ENCODE measurements around the gene EDN3. TPM values are rescaled to one million over a fixed set of nuclear protein-coding genes. Genes with fewer than 3 reads are reported as not detected.

The EDN3 gene
- polyA plus RNA-seq, 1 donor (not counting 4 experiments of a cell fraction or from before 2014, with no cell fraction given), result not detected

- Histone ChIP-seq H3K4me2 (ENCODE audit: control insufficient read depth, extremely low read depth, insufficient read depth, low read depth, low read length) (no peak overlapping the region), H3K27ac (ENCODE audit: control insufficient read depth, insufficient read depth, low read length) (no peak overlapping the region), H3K4me3 (ENCODE audit: control insufficient read depth in 2 of 3, extremely low read depth in 1 of 3, insufficient read depth in 2 of 3, low read depth in 1 of 3, low read length in 3 of 3) (no peak overlapping the region), H4K20me1 (ENCODE audit: control insufficient read depth, extremely low read depth, insufficient read depth, low read length) (no peaks in the 10 kb centered on the region), H3K36me3 (ENCODE audit: control insufficient read depth in 2 of 2, extremely low read depth in 1 of 2, insufficient read depth in 2 of 2, low read length in 2 of 2) (no peaks in the 10 kb centered on the region), H3K9me3 (ENCODE audit: control insufficient read depth, low read depth, low read length) (no peaks in the 10 kb centered on the region), H3K79me2 (ENCODE audit: control insufficient read depth, insufficient read depth, low read length) (no peaks in the 10 kb centered on the region), H2AFZ (ENCODE audit: control insufficient read depth, low read length) (no peak overlapping the region), H3K9ac (ENCODE audit: control insufficient read depth, extremely low read depth, insufficient read depth, low read length) (no peak overlapping the region), H3K27me3 (ENCODE audit: control insufficient read depth, extremely low read depth, insufficient read depth, low read length) (no peaks in the 10 kb centered on the region), H3K9me1 (ENCODE audit: control insufficient read depth, extremely low read depth, insufficient read depth, low read length) (no peaks in the 10 kb centered on the region), H3K4me1 (ENCODE audit: control insufficient read depth, extremely low read depth, insufficient read depth, low read length) (no peaks in the 10 kb centered on the region)
- FAIRE-seq, result no peak
- DNase-seq (ENCODE audit: low read depth, low spot score), result no peak
- dilution Hi-C loops (cut with MboI; ENCODE audit: extremely low pct_ligation_motif_present, low sequenced_read_pairs), result no loop called here
- TF ChIP-seq EZH2 (IDR thresholded peaks at IDR 0.05; ENCODE audit: low read length), result no peak
- TF ChIP-seq, protein P1, sequence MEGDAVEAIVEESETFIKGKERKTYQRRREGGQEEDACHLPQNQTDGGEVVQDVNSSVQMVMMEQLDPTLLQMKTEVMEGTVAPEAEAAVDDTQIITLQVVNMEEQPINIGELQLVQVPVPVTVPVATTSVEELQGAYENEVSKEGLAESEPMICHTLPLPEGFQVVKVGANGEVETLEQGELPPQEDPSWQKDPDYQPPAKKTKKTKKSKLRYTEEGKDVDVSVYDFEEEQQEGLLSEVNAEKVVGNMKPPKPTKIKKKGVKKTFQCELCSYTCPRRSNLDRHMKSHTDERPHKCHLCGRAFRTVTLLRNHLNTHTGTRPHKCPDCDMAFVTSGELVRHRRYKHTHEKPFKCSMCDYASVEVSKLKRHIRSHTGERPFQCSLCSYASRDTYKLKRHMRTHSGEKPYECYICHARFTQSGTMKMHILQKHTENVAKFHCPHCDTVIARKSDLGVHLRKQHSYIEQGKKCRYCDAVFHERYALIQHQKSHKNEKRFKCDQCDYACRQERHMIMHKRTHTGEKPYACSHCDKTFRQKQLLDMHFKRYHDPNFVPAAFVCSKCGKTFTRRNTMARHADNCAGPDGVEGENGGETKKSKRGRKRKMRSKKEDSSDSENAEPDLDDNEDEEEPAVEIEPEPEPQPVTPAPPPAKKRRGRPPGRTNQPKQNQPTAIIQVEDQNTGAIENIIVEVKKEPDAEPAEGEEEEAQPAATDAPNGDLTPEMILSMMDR (optimal IDR thresholded peaks at IDR 0.05 in 1 of 3, IDR thresholded peaks at IDR 0.05 in 1 of 3, conservative IDR thresholded peaks at IDR 0.05 in 1 of 3; ENCODE audit: extremely low read depth in 1 of 3, insufficient read depth in 2 of 3, low read length in 3 of 3), result no peak
These were observed 24.2 kb downstream of the EDN3 start for GRCh38 chr20:59324521-59325141.

DNA sequence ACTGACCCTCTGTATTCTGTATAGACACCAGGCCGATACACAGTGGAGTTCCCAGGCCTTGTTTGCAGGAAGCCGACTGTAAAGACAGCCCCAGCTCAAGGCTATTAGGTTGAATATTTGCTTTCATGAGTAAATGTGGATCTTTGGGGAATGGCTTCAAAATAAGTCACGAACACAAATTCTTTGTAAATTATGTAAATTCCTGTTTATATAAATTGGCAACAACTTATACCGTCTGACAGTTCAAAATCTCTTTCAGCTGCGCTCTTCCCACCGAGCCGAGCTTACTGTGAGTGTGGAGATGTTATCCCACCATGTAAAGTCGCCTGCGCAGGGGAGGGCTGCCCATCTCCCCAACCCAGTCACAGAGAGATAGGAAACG lies 24.7 kb downstream of the EDN3 start:
- Histone ChIP-seq H3K79me2 (ENCODE audit: control insufficient read depth, insufficient read depth, low read length) (no peaks in the 10 kb centered on the region), H3K27me3 (ENCODE audit: control insufficient read depth, extremely low read depth, insufficient read depth, low read length) (no peaks in the 10 kb centered on the region), H3K36me3 (ENCODE audit: control insufficient read depth in 2 of 2, extremely low read depth in 1 of 2, insufficient read depth in 2 of 2, low read length in 2 of 2) (no peaks in the 10 kb centered on the region), H4K20me1 (ENCODE audit: control insufficient read depth, extremely low read depth, insufficient read depth, low read length) (no peaks in the 10 kb centered on the region), H3K4me3 (ENCODE audit: control insufficient read depth in 2 of 3, extremely low read depth in 1 of 3, insufficient read depth in 2 of 3, low read depth in 1 of 3, low read length in 3 of 3) (no peak overlapping the region), H3K9me3 (ENCODE audit: control insufficient read depth, low read depth, low read length) (no peaks in the 10 kb centered on the region), H3K4me2 (ENCODE audit: control insufficient read depth, extremely low read depth, insufficient read depth, low read depth, low read length) (no peak overlapping the region), H3K4me1 (ENCODE audit: control insufficient read depth, extremely low read depth, insufficient read depth, low read length) (no peaks in the 10 kb centered on the region), H3K9ac (ENCODE audit: control insufficient read depth, extremely low read depth, insufficient read depth, low read length) (no peak overlapping the region), H3K27ac (ENCODE audit: control insufficient read depth, insufficient read depth, low read length) (no peak overlapping the region), H3K9me1 (ENCODE audit: control insufficient read depth, extremely low read depth, insufficient read depth, low read length) (no peaks in the 10 kb centered on the region), H2AFZ (ENCODE audit: control insufficient read depth, low read length) (no peak overlapping the region)
- no peak for FAIRE-seq
- TF ChIP-seq, protein P1 (optimal IDR thresholded peaks at IDR 0.05 in 1 of 3, IDR thresholded peaks at IDR 0.05 in 1 of 3, conservative IDR thresholded peaks at IDR 0.05 in 1 of 3; ENCODE audit: extremely low read depth in 1 of 3, insufficient read depth in 2 of 3, low read length in 3 of 3), result no peak
- TF ChIP-seq EZH2 (IDR thresholded peaks at IDR 0.05; ENCODE audit: low read length), result no peak
- dilution Hi-C loops (cut with MboI; ENCODE audit: extremely low pct_ligation_motif_present, low sequenced_read_pairs), result no loop called here
- DNase-seq (ENCODE audit: low read depth, low spot score), result no peak

Data from keratinocyte (primary cell).